Lower leg skin (tissue), 3 donors: ENCODE data around the gene SULT1A2.

Experiments used
- POLR2A ChIP-seq, 2 donors: fragments of 450-650 bp; IDR thresholded peaks; one replicate each; pipeline ENCODE4 v1.6.1; 2016 to 2017; ENCODE audit warnings: antibody characterized with exemption in 2 of 2, mild to moderate bottlenecking in 1 of 2, moderate library complexity in 1 of 2
- TF ChIP-seq, protein P1 (sequence below), 3 donors: fragments of 450-650 bp; IDR thresholded peaks; one replicate each; pipeline ENCODE4 v1.5.1; 2016; ENCODE audit warnings: antibody characterized with exemption in 3 of 3, mild to moderate bottlenecking in 3 of 3, moderate library complexity in 2 of 3

- TF ChIP-seq, protein P1, sequence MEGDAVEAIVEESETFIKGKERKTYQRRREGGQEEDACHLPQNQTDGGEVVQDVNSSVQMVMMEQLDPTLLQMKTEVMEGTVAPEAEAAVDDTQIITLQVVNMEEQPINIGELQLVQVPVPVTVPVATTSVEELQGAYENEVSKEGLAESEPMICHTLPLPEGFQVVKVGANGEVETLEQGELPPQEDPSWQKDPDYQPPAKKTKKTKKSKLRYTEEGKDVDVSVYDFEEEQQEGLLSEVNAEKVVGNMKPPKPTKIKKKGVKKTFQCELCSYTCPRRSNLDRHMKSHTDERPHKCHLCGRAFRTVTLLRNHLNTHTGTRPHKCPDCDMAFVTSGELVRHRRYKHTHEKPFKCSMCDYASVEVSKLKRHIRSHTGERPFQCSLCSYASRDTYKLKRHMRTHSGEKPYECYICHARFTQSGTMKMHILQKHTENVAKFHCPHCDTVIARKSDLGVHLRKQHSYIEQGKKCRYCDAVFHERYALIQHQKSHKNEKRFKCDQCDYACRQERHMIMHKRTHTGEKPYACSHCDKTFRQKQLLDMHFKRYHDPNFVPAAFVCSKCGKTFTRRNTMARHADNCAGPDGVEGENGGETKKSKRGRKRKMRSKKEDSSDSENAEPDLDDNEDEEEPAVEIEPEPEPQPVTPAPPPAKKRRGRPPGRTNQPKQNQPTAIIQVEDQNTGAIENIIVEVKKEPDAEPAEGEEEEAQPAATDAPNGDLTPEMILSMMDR (IDR thresholded peaks at IDR 0.05) = no peak
- no peak for TF ChIP-seq POLR2A (IDR thresholded peaks at IDR 0.05)
Measured at GRCh38 chr16:28597692-28598261, 927 bp upstream of the SULT1A2 start.
